Duodenal mucosa (tissue), 2 donors: Measurements from ENCODE around the gene PRR33.

Source experiments
- H3K27ac ChIP-seq: one replicate; pipeline ENCODE4 v1.7.0; 2013; ENCODE audit warnings: low read depth, low read length
- H3K27me3 ChIP-seq, 2 donors: one replicate each; pipeline ENCODE4 v1.7.0; 2013; ENCODE audit warnings: low read length in 2 of 2, control low read depth in 1 of 2; ENCODE audit not compliant: insufficient read depth in 2 of 2, control insufficient read depth in 1 of 2
- H3K36me3 ChIP-seq, 2 donors: one replicate each; pipeline ENCODE4 v1.7.0; 2013; ENCODE audit warnings: low read length in 2 of 2, control low read depth in 1 of 2; ENCODE audit not compliant: insufficient read depth in 2 of 2, control insufficient read depth in 1 of 2
- H3K4me1 ChIP-seq, 2 donors: one replicate each; pipeline ENCODE4 v1.7.0; 2013; ENCODE audit warnings: low read length in 2 of 2, control low read depth in 1 of 2; ENCODE audit not compliant: insufficient read depth in 2 of 2, control insufficient read depth in 1 of 2
- H3K4me3 ChIP-seq, 2 donors: one replicate each; pipeline ENCODE4 v1.7.0; 2013; ENCODE audit warnings: low read length in 2 of 2, low read depth in 1 of 2
- H3K9ac ChIP-seq, 2 donors: one replicate each; pipeline ENCODE4 v1.7.0; 2013; ENCODE audit warnings: low read length in 2 of 2, low read depth in 1 of 2
- H3K9me3 ChIP-seq, 2 donors: one replicate each; pipeline ENCODE4 v1.7.0; 2013; ENCODE audit warnings: low read length in 2 of 2, control low read depth in 1 of 2; ENCODE audit not compliant: control insufficient read depth in 1 of 2

The PRR33 gene

GRCh38 chr11:1934335-1935155, 42.9 kb upstream of the PRR33 start:
- H3K27ac ChIP-seq, result no peak overlapping the region
- H3K4me3 ChIP-seq, result no peak overlapping the region
- H3K9ac ChIP-seq, result no peak overlapping the region
- no peaks in the 10 kb centered on the region for H3K27me3 ChIP-seq
- H3K4me1 ChIP-seq, result no peaks in the 10 kb centered on the region
- no peaks in the 10 kb centered on the region for H3K36me3 ChIP-seq
- H3K9me3 ChIP-seq, result no peaks in the 10 kb centered on the region

GRCh38 chr11:1933416-1934334, 42.0 kb upstream of the PRR33 start:
- Histone ChIP-seq H3K9me3 (no peaks in the 10 kb centered on the region), H3K4me1 (no peaks in the 10 kb centered on the region), H3K9ac (no peak overlapping the region), H3K4me3 (no peak overlapping the region), H3K36me3 (no peaks in the 10 kb centered on the region), H3K27me3 (no peaks in the 10 kb centered on the region), H3K27ac (no peak overlapping the region)

- Histone ChIP-seq H3K27ac (no peak overlapping the region), H3K36me3 (no peaks in the 10 kb centered on the region), H3K9ac (no peak overlapping the region), H3K9me3 (no peaks in the 10 kb centered on the region), H3K4me3 (no peak overlapping the region), H3K27me3 (no peaks in the 10 kb centered on the region), H3K4me1 (no peaks in the 10 kb centered on the region)
Observed at GRCh38 chr11:1932681-1933080, 41.0 kb upstream of the PRR33 start.

GRCh38 chr11:1932105-1932480, 40.4 kb upstream of the PRR33 start:
- Histone ChIP-seq H3K27me3 (no peaks in the 10 kb centered on the region), H3K4me1 (no peaks in the 10 kb centered on the region), H3K9ac (no peak overlapping the region), H3K27ac (no peak overlapping the region), H3K9me3 (no peaks in the 10 kb centered on the region), H3K4me3 (no peak overlapping the region), H3K36me3 (no peaks in the 10 kb centered on the region)

- no peak overlapping the region for H3K9ac ChIP-seq
- H3K36me3 ChIP-seq, result no peaks in the 10 kb centered on the region
- no peaks in the 10 kb centered on the region for H3K9me3 ChIP-seq
- H3K4me3 ChIP-seq, result no peak overlapping the region
- no peak overlapping the region for H3K27ac ChIP-seq
- H3K27me3 ChIP-seq, result no peaks in the 10 kb centered on the region
- H3K4me1 ChIP-seq, result no peaks in the 10 kb centered on the region
Observed at GRCh38 chr11:1931341-1932104, 39.8 kb upstream of the PRR33 start.

GRCh38 chr11:1930462-1930830, 38.8 kb upstream of the PRR33 start:
- no peak overlapping the region for H3K4me3 ChIP-seq
- no peaks in the 10 kb centered on the region for H3K4me1 ChIP-seq
- H3K9me3 ChIP-seq, result no peaks in the 10 kb centered on the region
- H3K27ac ChIP-seq, result no peak overlapping the region
- H3K36me3 ChIP-seq, result no peaks in the 10 kb centered on the region
- no peaks in the 10 kb centered on the region for H3K27me3 ChIP-seq
- H3K9ac ChIP-seq, result no peak overlapping the region

GRCh38 chr11:1929621-1930461, 38.1 kb upstream of the PRR33 start:
- Histone ChIP-seq H3K27ac (no peak overlapping the region), H3K36me3 (no peaks in the 10 kb centered on the region)

GRCh38 chr11:1928891-1929541, 37.3 kb upstream of the PRR33 start:
- no peaks in the 10 kb centered on the region for H3K36me3 ChIP-seq
- H3K9ac ChIP-seq, result no peak overlapping the region
- no peak overlapping the region for H3K27ac ChIP-seq
- no peaks in the 10 kb centered on the region for H3K4me1 ChIP-seq
- no peaks in the 10 kb centered on the region for H3K27me3 ChIP-seq
- H3K4me3 ChIP-seq, result no peak overlapping the region
- no peaks in the 10 kb centered on the region for H3K9me3 ChIP-seq

More at GRCh38 chr11:1929621-1930461, 38.1 kb upstream of the PRR33 start:
- Histone ChIP-seq H3K9me3 (no peaks in the 10 kb centered on the region), H3K9ac (no peak overlapping the region), H3K4me1 (no peaks in the 10 kb centered on the region), H3K27me3 (no peaks in the 10 kb centered on the region), H3K4me3 (no peak overlapping the region)

GRCh38 chr11:1928470-1928890, 36.8 kb upstream of the PRR33 start:
- H3K4me1 ChIP-seq, result no peaks in the 10 kb centered on the region

More at GRCh38 chr11:1928470-1928890, 36.8 kb upstream of the PRR33 start:
- no peaks in the 10 kb centered on the region for H3K27me3 ChIP-seq
- no peaks in the 10 kb centered on the region for H3K9me3 ChIP-seq
- H3K9ac ChIP-seq, result no peak overlapping the region
- no peaks in the 10 kb centered on the region for H3K36me3 ChIP-seq
- no peak overlapping the region for H3K27ac ChIP-seq
- H3K4me3 ChIP-seq, result no peak overlapping the region
